ENCODE data around the gene RILPL2. TPM values are rescaled to one million over a fixed set of nuclear protein-coding genes. Genes with fewer than 3 reads are reported as not detected.
A peak's percentile ranks its signal among the peaks of the same experiment; 100 is the strongest.

RILPL2 gene
- total and polyA plus RNA-seq, 2 experiments from 2014 or later, result 2.5 to 3.7 TPM

DNA sequence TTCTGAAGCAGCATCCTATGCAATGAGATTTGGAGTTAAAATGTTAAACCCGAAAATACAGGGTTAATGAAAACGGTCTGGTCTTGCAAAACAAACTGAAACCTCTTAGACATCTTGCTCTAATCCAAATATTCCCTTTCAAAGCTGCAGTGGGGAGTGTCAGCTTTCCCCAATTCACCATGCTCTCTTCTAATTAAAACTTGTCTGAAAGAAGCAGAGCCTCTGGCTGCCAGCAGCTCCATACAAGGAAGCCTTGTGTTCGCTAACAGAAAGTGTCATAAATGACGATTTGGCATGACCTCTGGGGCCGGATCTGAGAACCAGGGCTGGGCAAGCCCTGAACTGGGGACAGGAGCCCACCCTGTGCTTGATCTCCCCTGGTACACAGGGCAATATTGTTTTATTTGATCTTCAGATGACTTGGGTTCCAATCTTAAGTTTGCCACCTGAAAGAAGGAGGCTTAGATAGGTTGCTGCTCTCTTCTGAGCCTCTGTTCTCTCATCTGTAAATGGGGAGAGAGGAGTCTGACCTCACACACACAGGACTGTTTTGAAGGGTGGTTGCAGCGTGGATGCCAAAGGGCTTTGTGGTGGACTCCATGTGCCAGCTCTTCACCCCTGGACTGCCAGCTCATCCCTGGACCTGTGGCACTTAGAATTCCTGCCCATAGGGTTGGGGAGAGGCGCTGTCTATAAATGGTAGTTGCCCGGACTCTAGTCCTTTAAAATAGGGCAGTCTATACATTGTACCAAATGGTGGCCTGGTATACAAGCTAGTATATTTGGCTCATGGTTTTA lies 44.7 kb downstream of the RILPL2 start:
- no peak for DNase-seq (ENCODE audit: low spot score)
- H2AFZ ChIP-seq, result no peak overlapping the region
- peaks cover 81% of the 10 kb centered on the region for H3K79me2 ChIP-seq
- peaks cover 6% of the 10 kb centered on the region for H4K20me1 ChIP-seq (ENCODE audit: insufficient read depth, poor library complexity, severe bottlenecking)
- H3K4me3 ChIP-seq, result no peak overlapping the region
- no peaks in the 10 kb centered on the region for H3K36me3 ChIP-seq (replicated peaks; ENCODE audit: insufficient read depth, low read depth)
- H3K4me1 ChIP-seq (ENCODE audit: insufficient read depth), result peaks cover 21% of the 10 kb centered on the region
- no peaks in the 10 kb centered on the region for H3K9me3 ChIP-seq (ENCODE audit: low read depth)
- no peak overlapping the region for H3K27ac ChIP-seq
- no peaks in the 10 kb centered on the region for H3K9me2 ChIP-seq (replicated peaks; ENCODE audit: insufficient read depth)
- no peak overlapping the region for H3K4me2 ChIP-seq
- 95% methylated on average over 8 of the region's 8 CpGs for WGBS (ENCODE audit: low lambda C conversion rate, missing lambda C conversion rate)
- TF ChIP-seq, protein P1, sequence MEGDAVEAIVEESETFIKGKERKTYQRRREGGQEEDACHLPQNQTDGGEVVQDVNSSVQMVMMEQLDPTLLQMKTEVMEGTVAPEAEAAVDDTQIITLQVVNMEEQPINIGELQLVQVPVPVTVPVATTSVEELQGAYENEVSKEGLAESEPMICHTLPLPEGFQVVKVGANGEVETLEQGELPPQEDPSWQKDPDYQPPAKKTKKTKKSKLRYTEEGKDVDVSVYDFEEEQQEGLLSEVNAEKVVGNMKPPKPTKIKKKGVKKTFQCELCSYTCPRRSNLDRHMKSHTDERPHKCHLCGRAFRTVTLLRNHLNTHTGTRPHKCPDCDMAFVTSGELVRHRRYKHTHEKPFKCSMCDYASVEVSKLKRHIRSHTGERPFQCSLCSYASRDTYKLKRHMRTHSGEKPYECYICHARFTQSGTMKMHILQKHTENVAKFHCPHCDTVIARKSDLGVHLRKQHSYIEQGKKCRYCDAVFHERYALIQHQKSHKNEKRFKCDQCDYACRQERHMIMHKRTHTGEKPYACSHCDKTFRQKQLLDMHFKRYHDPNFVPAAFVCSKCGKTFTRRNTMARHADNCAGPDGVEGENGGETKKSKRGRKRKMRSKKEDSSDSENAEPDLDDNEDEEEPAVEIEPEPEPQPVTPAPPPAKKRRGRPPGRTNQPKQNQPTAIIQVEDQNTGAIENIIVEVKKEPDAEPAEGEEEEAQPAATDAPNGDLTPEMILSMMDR (IDR thresholded peaks at IDR 0.05; ENCODE audit: poor library complexity), result no peak
- no peak for TF ChIP-seq EZH2phosphoT487 (IDR thresholded peaks at IDR 0.05; ENCODE audit: low read depth, severe bottlenecking, unreplicated experiment)
- no peak for TF ChIP-seq EZH2 (IDR thresholded peaks at IDR 0.05; ENCODE audit: borderline replicate concordance)
- H3K27me3 ChIP-seq, result no peaks in the 10 kb centered on the region

DNA sequence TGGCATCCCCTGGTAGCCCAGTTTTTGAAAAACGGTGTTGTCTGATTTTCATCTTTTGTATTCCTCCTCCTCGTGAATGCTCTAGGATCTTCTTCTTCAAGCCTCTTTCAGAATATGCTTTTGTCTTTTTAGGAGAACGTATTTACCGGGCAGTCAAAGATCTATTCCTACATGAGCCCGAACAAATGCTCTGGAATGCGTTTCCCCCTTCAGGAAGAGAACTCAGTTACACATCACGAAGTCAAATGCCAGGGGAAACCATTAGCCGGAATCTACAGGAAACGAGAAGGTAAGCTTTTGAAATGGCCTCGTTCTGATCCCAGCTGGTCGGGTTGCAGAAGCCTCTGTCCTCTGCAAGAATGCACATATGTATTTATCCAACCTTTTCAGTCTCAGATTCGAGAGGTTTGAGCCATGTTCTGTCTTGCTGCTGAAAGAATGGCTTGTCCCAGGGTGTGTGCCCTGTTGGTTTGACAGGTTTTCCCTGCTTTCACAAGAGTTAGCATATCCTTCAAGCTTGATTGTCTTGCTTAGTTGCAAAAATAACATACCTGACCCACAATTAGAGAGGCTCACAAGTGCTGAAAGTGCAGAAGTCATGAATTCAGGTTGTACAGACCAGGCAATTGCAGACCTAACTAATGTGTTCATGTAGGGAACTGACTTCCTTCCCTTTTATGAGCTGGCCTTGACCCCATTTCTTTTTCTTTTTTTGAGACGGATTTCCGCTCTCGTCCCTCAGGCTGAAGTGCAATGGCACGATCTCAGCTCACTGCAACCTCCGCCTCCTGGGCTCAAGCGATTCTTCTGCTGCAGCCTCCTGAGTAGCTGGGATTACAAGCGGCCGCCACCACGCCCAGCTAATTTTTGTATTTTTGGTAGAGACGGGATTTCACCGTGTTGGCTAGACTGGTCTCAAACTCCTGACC lies 45.7 kb downstream of the RILPL2 start:
- Histone ChIP-seq H3K9me2 (replicated peaks; ENCODE audit: insufficient read depth) (no peaks in the 10 kb centered on the region), H3K4me3 (no peak overlapping the region), H3K27ac (peak overlapping the region; percentile 85), H3K27me3 (no peaks in the 10 kb centered on the region), H4K20me1 (ENCODE audit: insufficient read depth, poor library complexity, severe bottlenecking) (peaks cover 6% of the 10 kb centered on the region), H3K36me3 (replicated peaks; ENCODE audit: insufficient read depth, low read depth) (no peaks in the 10 kb centered on the region), H3K9me3 (ENCODE audit: low read depth) (no peaks in the 10 kb centered on the region), H3K4me1 (ENCODE audit: insufficient read depth) (peaks cover 21% of the 10 kb centered on the region), H3K79me2 (peaks cover 81% of the 10 kb centered on the region), H3K4me2 (peak overlapping the region; percentile 98), H2AFZ (no peak overlapping the region)
- TF ChIP-seq, protein P1 (IDR thresholded peaks at IDR 0.05; ENCODE audit: poor library complexity), result no peak
- TF ChIP-seq EZH2phosphoT487 (IDR thresholded peaks at IDR 0.05; ENCODE audit: low read depth, severe bottlenecking, unreplicated experiment) (no peak), EZH2 (IDR thresholded peaks at IDR 0.05; ENCODE audit: borderline replicate concordance) (no peak)
- DNase-seq (ENCODE audit: low spot score), result no peak
- WGBS (ENCODE audit: low lambda C conversion rate, missing lambda C conversion rate), result 76% methylated on average over 23 of the region's 23 CpGs

DNA sequence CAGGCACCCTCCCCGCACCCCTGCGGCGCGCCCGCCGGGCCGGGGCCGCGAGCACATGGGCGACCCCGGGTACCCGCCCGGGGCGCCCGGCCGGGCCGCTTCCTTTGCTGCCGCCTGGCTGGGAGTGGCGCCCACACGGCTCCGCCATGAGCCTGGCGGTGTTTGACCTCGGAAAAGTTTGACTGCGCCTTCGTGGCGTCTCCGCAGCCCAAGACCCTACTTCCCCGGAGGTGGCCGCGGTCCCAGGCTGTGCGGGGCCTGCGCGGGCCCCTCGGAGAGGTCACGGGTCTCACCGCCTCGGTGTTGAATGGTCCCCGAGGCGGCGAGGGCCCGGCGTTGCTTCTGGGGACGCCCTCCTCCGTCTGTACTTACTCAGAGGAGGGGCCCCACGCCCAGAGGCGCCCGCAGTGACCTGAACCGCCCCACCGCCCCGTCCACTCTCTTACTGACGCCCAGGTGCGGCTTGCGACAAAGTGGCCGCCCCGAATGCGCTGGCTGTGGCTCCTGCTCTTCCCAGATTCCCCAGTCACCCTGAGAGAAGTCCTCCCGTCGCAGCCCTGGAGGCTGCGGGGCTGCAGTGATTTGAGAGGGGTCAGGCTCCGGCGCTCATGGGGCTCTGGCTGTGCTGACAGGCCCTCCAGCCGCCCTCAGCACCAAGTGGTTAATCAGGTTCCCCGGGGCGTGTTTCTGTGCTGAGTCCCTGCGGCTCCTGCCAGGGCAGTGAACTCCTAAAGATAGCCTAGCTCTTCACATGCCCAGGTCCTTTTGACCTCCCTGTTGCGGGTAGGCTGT lies 46.7 kb downstream of the RILPL2 start:
- Histone ChIP-seq H4K20me1 (ENCODE audit: insufficient read depth, poor library complexity, severe bottlenecking) (peaks cover 6% of the 10 kb centered on the region), H2AFZ (peak overlapping the region; percentile 68), H3K27me3 (no peaks in the 10 kb centered on the region), H3K4me1 (ENCODE audit: insufficient read depth) (peaks cover 21% of the 10 kb centered on the region), H3K9me3 (ENCODE audit: low read depth) (no peaks in the 10 kb centered on the region), H3K4me3 (peak overlapping the region; percentile 70), H3K79me2 (peaks cover 80% of the 10 kb centered on the region), H3K27ac (peak overlapping the region; percentile 85), H3K9me2 (replicated peaks; ENCODE audit: insufficient read depth) (no peaks in the 10 kb centered on the region), H3K4me2 (peak overlapping the region; percentile 98), H3K36me3 (replicated peaks; ENCODE audit: insufficient read depth, low read depth) (no peaks in the 10 kb centered on the region)
- WGBS (ENCODE audit: low lambda C conversion rate, missing lambda C conversion rate), result 6% methylated on average over 43 of the region's 66 CpGs
- DNase-seq (ENCODE audit: low spot score), result peak; percentile 72
- TF ChIP-seq EZH2 (IDR thresholded peaks at IDR 0.05; ENCODE audit: borderline replicate concordance) (no peak), EZH2phosphoT487 (IDR thresholded peaks at IDR 0.05; ENCODE audit: low read depth, severe bottlenecking, unreplicated experiment) (no peak)
- TF ChIP-seq, protein P1 (IDR thresholded peaks at IDR 0.05; ENCODE audit: poor library complexity), result no peak
